Liver (tissue), 9 donors: ENCODE data around the gene MAPRE2. TPM values are rescaled to one million over a fixed set of nuclear protein-coding genes. Genes with fewer than 3 reads are reported as not detected.

Experiments used
- DNase-seq: peaks from one replicate; pipeline ENCODE4 v3.0.0-alpha.2; 2017; ENCODE audit warnings: low spot score
- H3K27ac ChIP-seq, 2 donors: one replicate each; pipeline ENCODE4 v1.7.0; 2013; ENCODE audit warnings: inconsistent platforms in 2 of 2, low read length in 2 of 2, control low read depth in 1 of 2, low read depth in 1 of 2, mild to moderate bottlenecking in 1 of 2
- H3K27me3 ChIP-seq, 4 donors: one replicate each; pipeline versions ENCODE4 v1.6.1 to v1.7.0; 2013; ENCODE audit warnings: low read length in 3 of 4, inconsistent platforms in 1 of 4, mild to moderate bottlenecking in 1 of 4, moderate library complexity in 1 of 4; ENCODE audit not compliant: control insufficient read depth in 4 of 4, insufficient read depth in 4 of 4
- H3K36me3 ChIP-seq, 4 donors: one replicate each; pipeline versions ENCODE4 v1.6.1 to v1.7.0; 2013; ENCODE audit warnings: low read length in 3 of 4, mild to moderate bottlenecking in 3 of 4, low read depth in 1 of 4, moderate library complexity in 1 of 4; ENCODE audit not compliant: control insufficient read depth in 4 of 4, insufficient read depth in 3 of 4
- H3K4me1 ChIP-seq, 4 donors: one replicate each; pipeline versions ENCODE4 v1.6.1 to v1.7.0; 2013; ENCODE audit warnings: low read length in 3 of 4, mild to moderate bottlenecking in 3 of 4, moderate library complexity in 1 of 4; ENCODE audit not compliant: control insufficient read depth in 4 of 4, insufficient read depth in 4 of 4
- H3K4me3 ChIP-seq, 3 donors: one replicate each; pipeline versions ENCODE4 v1.6.1 to v1.7.0; 2013; ENCODE audit warnings: low read length in 3 of 3, control low read depth in 1 of 3, low read depth in 1 of 3, mild to moderate bottlenecking in 1 of 3
- H3K9ac ChIP-seq, 2 donors: one replicate each; pipeline ENCODE4 v1.7.0; 2013; ENCODE audit warnings: low read length in 2 of 2, mild to moderate bottlenecking in 2 of 2, moderate library complexity in 2 of 2, control low read depth in 1 of 2, low read depth in 1 of 2
- H3K9me3 ChIP-seq, 4 donors: one replicate each; pipeline versions ENCODE4 v1.6.1 to v1.7.0; 2013; ENCODE audit warnings: low read length in 3 of 4; ENCODE audit not compliant: control insufficient read depth in 4 of 4
- ATF3 ChIP-seq: IDR thresholded peaks from 2 replicates; pipeline ENCODE4 v1.6.1; 2016; ENCODE audit warnings: antibody characterized with exemption
- CTCF ChIP-seq: fragments of 150-350 bp; IDR thresholded peaks from 2 replicates; pipeline ENCODE4 v1.5.1; 2017; ENCODE audit warnings: improper control_type of control experiment, low read depth, low read length; ENCODE audit not compliant: missing input control
- EGR1 ChIP-seq, 2 donors: IDR thresholded peaks; 2 replicates each; pipeline ENCODE4 v1.6.1; 2016 to 2018; ENCODE audit warnings: antibody characterized with exemption in 2 of 2, low read depth in 2 of 2
- FOXA1 ChIP-seq: IDR thresholded peaks from 2 replicates; pipeline ENCODE4 v1.6.1; 2016; ENCODE audit warnings: antibody characterized with exemption
- FOXA2 ChIP-seq: IDR thresholded peaks from 2 replicates; pipeline ENCODE4 v1.6.1; 2016; ENCODE audit warnings: antibody characterized with exemption
- GABPA ChIP-seq, 2 donors: IDR thresholded peaks in 1 of 2; conservative IDR thresholded peaks in 1 of 2; 2 replicates each; pipeline ENCODE4 v1.6.1; 2016; ENCODE audit warnings: antibody characterized with exemption in 2 of 2, mild to moderate bottlenecking in 1 of 2, moderate library complexity in 1 of 2
- HNF4A ChIP-seq, 2 donors: conservative IDR thresholded peaks; 2 replicates each; pipeline ENCODE4 v1.6.1; 2016; ENCODE audit warnings: antibody characterized with exemption in 2 of 2, mild to moderate bottlenecking in 2 of 2
- JUND ChIP-seq, 2 donors: IDR thresholded peaks; 2 replicates each; pipeline ENCODE4 v1.6.1; 2016; ENCODE audit warnings: antibody characterized with exemption in 2 of 2
- MAX ChIP-seq: IDR thresholded peaks from 2 replicates; pipeline ENCODE4 v1.6.1; 2016; ENCODE audit warnings: antibody characterized with exemption
- NR2F2 ChIP-seq: IDR thresholded peaks from 2 replicates; pipeline ENCODE4 v1.6.1; 2016; ENCODE audit warnings: antibody characterized with exemption
- REST ChIP-seq: IDR thresholded peaks from 2 replicates; pipeline ENCODE4 v1.6.1; 2016; ENCODE audit warnings: antibody characterized with exemption, mild to moderate bottlenecking
- SP1 ChIP-seq: IDR thresholded peaks from 2 replicates; pipeline ENCODE4 v1.6.1; 2018; ENCODE audit warnings: antibody characterized with exemption, mild to moderate bottlenecking
- TAF1 ChIP-seq: conservative IDR thresholded peaks from 2 replicates; pipeline ENCODE4 v1.6.1; 2016; ENCODE audit warnings: antibody characterized with exemption, mild to moderate bottlenecking
- YY1 ChIP-seq: IDR thresholded peaks from 2 replicates; pipeline ENCODE4 v1.6.1; 2016; ENCODE audit warnings: antibody characterized with exemption, mild to moderate bottlenecking
- WGBS: extraction: QIAGEN DNeasy Blood & Tissue Kit; methylation state at CpG from one replicate; pipeline ENCODE4 v1.1.7; 2013; 5-methylcytosine and 5-hydroxymethylcytosine counted together
- polyA plus RNA-seq, 2 donors: library from polyadenylated mRNA; stranded (reverse) in 1 of 2; unstranded in 1 of 2; fragments of 200-250 nt in 1 of 2; fragments of >200 nt in 1 of 2; fragmentation: Nextera tagmentation in 1 of 2; extraction: Ambion mirVana in 1 of 2; gene quantifications; one replicate each; pipeline versions ENCODE4 v1.2.1 to v1.2.3, GENCODE V29; 2013 to 2015
- total RNA-seq, 2 donors: library from RNA; depleted of rRNA; stranded (reverse); fragments of >200 nt; gene quantifications; one replicate each; pipeline ENCODE4 v1.2.3, GENCODE V29; 2014
- donor health status: healthy.
- donor health status: healthy.
- donor health status: healthy.
- donor health status: healthy.
- donor health status: healthy.

The MAPRE2 gene
- total and polyA plus RNA-seq, 4 donors, result 7.9 to 12.8 (median 11.0) TPM

- no peaks in the 10 kb centered on the region for H3K36me3 ChIP-seq
- DNase-seq, result no peak
- no peaks in the 10 kb centered on the region for H3K27me3 ChIP-seq
- H3K4me1 ChIP-seq, result peaks cover 3 to 47% (median 33%) of the 10 kb centered on the region in 4 donors
- H3K27ac ChIP-seq, result peak overlapping the region; percentile 42 to 73
- H3K4me3 ChIP-seq, result no peak overlapping the region
- H3K9ac ChIP-seq, result no peak overlapping the region
- WGBS, result 90% methylated on average over 7 of the region's 7 CpGs
- H3K9me3 ChIP-seq, result no peaks in the 10 kb centered on the region
- TF ChIP-seq CTCF (no peak), EGR1 (IDR thresholded peaks at IDR 0.05; ENCODE audit: low read depth in 2 of 2) (no peak), JUND (IDR thresholded peaks at IDR 0.05) (no peak), NR2F2 (no peak), YY1 (no peak), HNF4A (conservative IDR thresholded peaks at IDR 0.05) (no peak), MAX (no peak), GABPA (IDR thresholded peaks at IDR 0.05 in 1 of 2, conservative IDR thresholded peaks at IDR 0.05 in 1 of 2) (no peak), REST (no peak), TAF1 (no peak), ATF3 (no peak), FOXA1 (no peak), FOXA2 (no peak), SP1 (no peak)
Measured at GRCh38 chr18:35061336-35061735, 20.1 kb downstream of the MAPRE2 start.

GRCh38 chr18:35061804-35062203 lies 20.6 kb downstream of the MAPRE2 start:
- H3K27ac ChIP-seq, result peak overlapping the region; percentile 42 to 73
- peak overlapping the region; percentile 50 to 74 for H3K9ac ChIP-seq
- WGBS, result 85% methylated on average over 7 of the region's 7 CpGs
- peaks cover 3 to 47% (median 33%) of the 10 kb centered on the region in 4 donors for H3K4me1 ChIP-seq
- no peak overlapping the region for H3K4me3 ChIP-seq
- H3K36me3 ChIP-seq, result no peaks in the 10 kb centered on the region
- TF ChIP-seq CTCF, result no peak
- TF ChIP-seq JUND (IDR thresholded peaks at IDR 0.05), result no peak
- no peak for TF ChIP-seq MAX
- no peak for TF ChIP-seq FOXA2
- TF ChIP-seq REST, result no peak
- no peaks in the 10 kb centered on the region for H3K27me3 ChIP-seq
- no peak for DNase-seq
- no peaks in the 10 kb centered on the region for H3K9me3 ChIP-seq
